PC-9 (cell line): ENCODE measurements around the gene EME1. TPM values are rescaled to one million over a fixed set of nuclear protein-coding genes. Genes with fewer than 3 reads are reported as not detected.

Source experiments
- BruUV-seq: library from RNA; stranded (reverse); fragments of 400-500 nt; replicated peaks from 2 replicates; lab custom pipeline; 2021; lab: Mats Ljungman, UMichigan
- CTCF ChIA-PET: fragments of 300-600 bp; sonication (Branson Sonifier 250); formaldehyde crosslinking; loops from one replicate; lab custom pipeline; 2022; ENCODE audit warnings: antibody characterized with exemption; lab: Charles Lee
- POLR2A ChIA-PET: fragments of 300-600 bp; sonication (Branson Sonifier 250); formaldehyde crosslinking; loops from one replicate; lab custom pipeline; 2022; ENCODE audit warnings: antibody characterized with exemption; ENCODE audit not compliant: unreplicated experiment; lab: Charles Lee
- DNase-seq, 2 experiments: peaks; one replicate each; pipeline versions ENCODE4 v3.0.0 to v3.0.0-alpha.2; 2015 to 2022; ENCODE audit warnings: mixed read lengths in 1 of 2
- H2AFZ ChIP-seq: fragments of 200-600 bp; sonication (generic); 2 replicates; pipeline ENCODE4 v1.8.1; 2017; ENCODE audit warnings: antibody characterized with exemption
- H3F3A ChIP-seq: fragments of 200-600 bp; sonication (generic); 2 replicates; pipeline ENCODE4 v1.8.1; 2017; ENCODE audit warnings: antibody characterized with exemption, mild to moderate bottlenecking, low read depth; ENCODE audit not compliant: insufficient read depth
- H3K27ac ChIP-seq: fragments of 200-600 bp; sonication (generic); 2 replicates; pipeline ENCODE4 v1.6.1; 2016; ENCODE audit warnings: mixed run types
- H3K27me3 ChIP-seq: fragments of 200-600 bp; sonication (generic); 2 replicates; pipeline ENCODE4 v1.6.1; 2016; ENCODE audit warnings: low read depth, mixed run types; ENCODE audit not compliant: insufficient read depth
- H3K36me3 ChIP-seq: fragments of 200-600 bp; sonication (generic); 2 replicates; pipeline ENCODE4 v1.6.1; 2016; ENCODE audit warnings: low read depth, mixed run types
- H3K4me1 ChIP-seq: fragments of 200-600 bp; sonication (generic); replicated peaks from 2 replicates; pipeline ENCODE4 v1.6.1; 2016; ENCODE audit warnings: mixed run types; ENCODE audit not compliant: insufficient read depth
- H3K4me2 ChIP-seq: fragments of 200-600 bp; sonication (generic); 2 replicates; pipeline ENCODE4 v1.6.1; 2017; ENCODE audit warnings: mixed run types
- H3K4me3 ChIP-seq: fragments of 200-600 bp; sonication (generic); 2 replicates; pipeline ENCODE4 v1.6.1; 2016; ENCODE audit warnings: mixed run types
- H3K79me2 ChIP-seq: fragments of 200-600 bp; sonication (generic); 2 replicates; pipeline ENCODE4 v1.6.1; 2017; ENCODE audit warnings: low read depth, mixed run types
- H3K9me2 ChIP-seq: fragments of 200-600 bp; sonication (generic); 2 replicates; pipeline ENCODE4 v1.8.1; 2017; ENCODE audit warnings: mild to moderate bottlenecking; ENCODE audit not compliant: insufficient read depth
- H3K9me3 ChIP-seq: fragments of 200-600 bp; sonication (generic); 2 replicates; pipeline ENCODE4 v1.8.1; 2016; ENCODE audit warnings: low read depth; ENCODE audit not compliant: insufficient read depth
- H4K20me1 ChIP-seq: fragments of 200-600 bp; sonication (generic); 2 replicates; pipeline ENCODE4 v1.8.1; 2017; ENCODE audit not compliant: insufficient read depth
- EZH2 ChIP-seq: fragments of 200-600 bp; sonication (generic); IDR thresholded peaks from 2 replicates; pipeline ENCODE4 v1.8.0; 2017; ENCODE audit warnings: antibody characterized with exemption, low read depth
- intact Hi-C: fragments of 100-400 bp; cut with micrococcal nuclease; formaldehyde crosslinking; loops from one replicate; pipeline ENCODE4 v1.10.0; 2022; ENCODE audit not compliant: unreplicated experiment
- total RNA-seq: library from RNA; stranded (reverse); gene quantifications from 2 replicates; pipeline ENCODE4 v1.2.3, GENCODE V29; 2021
- TF ChIP-seq, protein P1 (sequence below): fragments of 200-600 bp; sonication (generic); conservative IDR thresholded peaks from 2 replicates; pipeline ENCODE4 v1.6.1; 2017; ENCODE audit warnings: mixed run types, antibody characterized with exemption, mild to moderate bottlenecking, moderate library complexity

The EME1 gene
- total RNA-seq, 1 experiment from 2014 or later: 21.0 TPM

DNA sequence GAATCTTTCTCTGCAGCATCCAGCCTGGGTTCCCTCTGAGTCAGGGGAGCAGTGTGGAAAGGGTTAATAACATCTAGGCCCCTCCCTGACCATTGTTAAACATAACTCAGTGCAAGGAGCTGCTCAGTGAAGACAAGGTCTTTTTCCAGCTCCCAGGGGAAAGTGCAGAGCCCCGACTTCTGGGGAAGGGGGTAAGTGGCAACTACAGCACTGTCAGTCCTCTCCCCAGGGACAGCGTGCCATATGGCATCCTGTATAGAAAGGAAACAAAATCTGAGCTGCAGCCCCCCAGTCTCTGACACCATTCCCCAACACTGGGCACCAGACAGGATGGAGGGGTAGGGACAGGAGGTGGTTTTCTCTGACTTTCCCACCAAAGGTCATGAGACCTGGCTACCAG, 7.9 kb upstream of the EME1 start:
- intact Hi-C loops: no loop called here

DNA sequence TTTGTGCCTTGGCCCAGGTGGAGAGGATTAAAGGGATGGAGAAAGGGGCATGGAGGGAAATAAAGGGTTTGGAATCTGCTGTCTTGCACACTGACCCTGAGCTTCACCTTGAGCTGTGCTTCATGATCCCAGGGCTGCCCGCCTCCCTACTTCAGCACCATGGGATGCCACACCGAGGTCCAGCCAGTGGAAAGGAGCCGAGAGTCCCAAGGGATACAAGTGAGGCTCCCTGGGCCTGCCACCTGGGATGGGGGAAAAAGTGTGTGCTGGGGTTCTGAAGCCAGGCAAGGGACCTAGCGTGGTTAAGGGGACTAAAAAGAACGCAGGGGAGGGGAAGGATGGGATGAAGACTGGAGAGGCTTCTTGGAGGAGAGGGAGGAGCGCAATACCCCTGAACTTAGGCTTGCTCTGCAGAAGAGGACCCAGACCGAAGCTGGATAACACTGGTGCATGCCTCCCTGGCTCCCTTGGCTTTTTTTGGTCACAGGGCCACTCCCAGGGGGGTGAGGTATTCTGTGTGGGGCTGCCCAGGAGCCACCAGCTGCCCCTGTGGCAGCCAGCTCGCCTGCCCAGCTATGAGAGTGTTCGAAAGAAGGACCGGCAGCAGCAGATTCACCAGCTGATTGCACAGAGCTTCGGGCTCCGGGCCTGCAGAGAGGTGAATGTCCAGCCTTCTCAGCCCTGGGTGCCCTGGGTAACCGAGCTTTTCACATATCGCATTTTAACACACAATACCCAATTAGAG, 7.2 kb upstream of the EME1 start:
- CTCF ChIA-PET: no interaction called here
- H3F3A ChIP-seq: peaks cover 10% of the 10 kb centered on the region; the same call in 1 of the 2 replicates
- H3K27me3 ChIP-seq: no peaks in the 10 kb centered on the region
- POLR2A ChIA-PET: interaction anchor here (0.6 kb wide), 1 partner anchor 331 kb away, joined by 3 read pairs; no protein-coding TSS in a partner anchor
- no peaks in the 10 kb centered on the region for H3K4me1 ChIP-seq
- H3K9me2 ChIP-seq: no peaks in the 10 kb centered on the region
- H3K9me3 ChIP-seq: no peaks in the 10 kb centered on the region
- BruUV-seq: no TSS peak
- H3K27ac ChIP-seq: no peak overlapping the region
- H2AFZ ChIP-seq: no peak overlapping the region
- H3K79me2 ChIP-seq: peaks cover 6% of the 10 kb centered on the region
- no peak for DNase-seq
- peaks cover 5% of the 10 kb centered on the region; the same call in 1 of the 2 replicates for H4K20me1 ChIP-seq
- intact Hi-C loops: no loop called here
- TF ChIP-seq EZH2: no peak
- TF ChIP-seq, protein P1, sequence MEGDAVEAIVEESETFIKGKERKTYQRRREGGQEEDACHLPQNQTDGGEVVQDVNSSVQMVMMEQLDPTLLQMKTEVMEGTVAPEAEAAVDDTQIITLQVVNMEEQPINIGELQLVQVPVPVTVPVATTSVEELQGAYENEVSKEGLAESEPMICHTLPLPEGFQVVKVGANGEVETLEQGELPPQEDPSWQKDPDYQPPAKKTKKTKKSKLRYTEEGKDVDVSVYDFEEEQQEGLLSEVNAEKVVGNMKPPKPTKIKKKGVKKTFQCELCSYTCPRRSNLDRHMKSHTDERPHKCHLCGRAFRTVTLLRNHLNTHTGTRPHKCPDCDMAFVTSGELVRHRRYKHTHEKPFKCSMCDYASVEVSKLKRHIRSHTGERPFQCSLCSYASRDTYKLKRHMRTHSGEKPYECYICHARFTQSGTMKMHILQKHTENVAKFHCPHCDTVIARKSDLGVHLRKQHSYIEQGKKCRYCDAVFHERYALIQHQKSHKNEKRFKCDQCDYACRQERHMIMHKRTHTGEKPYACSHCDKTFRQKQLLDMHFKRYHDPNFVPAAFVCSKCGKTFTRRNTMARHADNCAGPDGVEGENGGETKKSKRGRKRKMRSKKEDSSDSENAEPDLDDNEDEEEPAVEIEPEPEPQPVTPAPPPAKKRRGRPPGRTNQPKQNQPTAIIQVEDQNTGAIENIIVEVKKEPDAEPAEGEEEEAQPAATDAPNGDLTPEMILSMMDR: no peak
- no peak overlapping the region for H3K4me3 ChIP-seq
- no peak overlapping the region for H3K4me2 ChIP-seq
- peaks cover 26% of the 10 kb centered on the region for H3K36me3 ChIP-seq

More for the DNA sequence above, 7.9 kb upstream of the EME1 start:
- TF ChIP-seq, protein P1: no peak
- no peak for TF ChIP-seq EZH2
- Histone ChIP-seq H3F3A (peaks cover 10% of the 10 kb centered on the region; the same call in 1 of the 2 replicates), H4K20me1 (peaks cover 5% of the 10 kb centered on the region; the same call in 1 of the 2 replicates), H3K9me2 (no peaks in the 10 kb centered on the region), H3K4me2 (no peak overlapping the region), H3K79me2 (no peaks in the 10 kb centered on the region), H3K9me3 (no peaks in the 10 kb centered on the region), H3K27ac (no peak overlapping the region), H3K36me3 (peaks cover 23% of the 10 kb centered on the region), H3K4me1 (no peaks in the 10 kb centered on the region), H2AFZ (no peak overlapping the region), H3K27me3 (no peaks in the 10 kb centered on the region), H3K4me3 (no peak overlapping the region)
- CTCF ChIA-PET: no interaction called here
- DNase-seq: no peak
- POLR2A ChIA-PET: no interaction called here
- BruUV-seq: no TSS peak

DNA sequence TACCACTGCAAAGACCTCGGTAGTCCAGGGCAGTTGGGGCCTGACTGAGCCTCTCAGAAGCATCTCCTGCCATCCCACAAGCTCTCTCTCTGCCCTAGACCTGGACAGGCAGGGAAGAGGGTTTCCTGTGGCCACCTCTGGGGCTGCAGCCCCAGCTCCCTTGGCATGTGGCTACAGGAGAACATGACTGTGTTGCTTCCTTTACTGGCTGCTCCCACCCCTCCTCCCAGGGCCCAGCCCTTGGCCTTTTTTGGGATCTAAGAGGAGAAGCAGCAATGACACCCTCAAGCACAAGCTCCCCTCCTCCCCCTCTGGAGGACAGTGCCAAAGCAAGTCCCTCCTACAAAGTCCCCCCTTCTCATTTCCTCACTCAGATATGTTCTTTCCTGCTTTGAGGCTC, 5.6 kb upstream of the EME1 start:
- no TSS peak for BruUV-seq
- peaks cover 26% of the 10 kb centered on the region for H3K36me3 ChIP-seq
- no peak for DNase-seq
- peaks cover 5% of the 10 kb centered on the region; the same call in 1 of the 2 replicates for H3F3A ChIP-seq
- no peaks in the 10 kb centered on the region for H3K9me3 ChIP-seq
- peaks cover 13% of the 10 kb centered on the region for H3K4me1 ChIP-seq
- intact Hi-C loops: no loop called here
- H3K27ac ChIP-seq: no peak overlapping the region
- no peak overlapping the region for H3K4me2 ChIP-seq
- ChIA-PET CTCF (no interaction called here), POLR2A (no interaction called here)
- H3K4me3 ChIP-seq: no peak overlapping the region
- peaks cover 22% of the 10 kb centered on the region for H3K79me2 ChIP-seq
- no peaks in the 10 kb centered on the region for H3K9me2 ChIP-seq
- no peaks in the 10 kb centered on the region for H3K27me3 ChIP-seq
- H4K20me1 ChIP-seq: peaks cover 8% of the 10 kb centered on the region; the same call in 1 of the 2 replicates
- H2AFZ ChIP-seq: no peak overlapping the region
- no peak for TF ChIP-seq EZH2
- TF ChIP-seq, protein P1: no peak
